ENCODE measurements around the gene SPEN. TPM values are rescaled to one million over a fixed set of nuclear protein-coding genes. Genes with fewer than 3 reads are reported as not detected.
"Not testable (repeated sequence)": the region's sequence is repeated elsewhere in the genome, so short reads cannot be mapped to it uniquely, and the experiment has no call there.

Gene SPEN
- total RNA-seq, 6 experiments from 2014 or later, result 13.5 to 33.7 (median 23.2) TPM

GRCh38 chr1:15826810-15827507 lies 20.5 kb upstream of the SPEN start:
- intact Hi-C loops (cut with DNase I), result no loop called here

GRCh38 chr1:15827567-15827966 lies 19.9 kb upstream of the SPEN start:
- H3K36me3 ChIP-seq; H3K4me3 ChIP-seq; H3K27ac ChIP-seq; H3K9me3 ChIP-seq; DNase-seq; ATAC-seq; H3K27me3 ChIP-seq; intact Hi-C loops (cut with DNase I): not testable (repeated sequence)
- WGBS (ENCODE audit: insufficient coverage, low coverage, low lambda C conversion rate, missing lambda C conversion rate), result no CpG with 5 or more reads among the region's 15 CpGs
- peaks cover 0 to 24% (median 0%) of the 10 kb centered on the region in 4 donors for H3K4me1 ChIP-seq

More at GRCh38 chr1:15826810-15827507, 20.5 kb upstream of the SPEN start:
- Histone ChIP-seq H3K27ac (no peak overlapping the region), H3K9me3 (no peaks in the 10 kb centered on the region), H3K27me3 (no peaks in the 10 kb centered on the region), H3K4me1 (peaks cover 0 to 18% (median 0%) of the 10 kb centered on the region in 4 donors), H3K4me3 (no peak overlapping the region), H3K36me3 (no peaks in the 10 kb centered on the region)
- no peak for TF ChIP-seq CTCF (IDR thresholded peaks at IDR 0.05)
- no peak for TF ChIP-seq POLR2A (IDR thresholded peaks at IDR 0.05)
- no peak for ATAC-seq
- whole genome bisulfite sequencing (ENCODE audit: insufficient coverage, low coverage, low lambda C conversion rate, missing lambda C conversion rate), result 74% methylated on average over 2 of the region's 6 CpGs
- DNase-seq, result no peak

GRCh38 chr1:15828931-15829330 lies 18.6 kb upstream of the SPEN start:
- H3K4me3 ChIP-seq; H3K36me3 ChIP-seq; intact Hi-C loops (cut with DNase I); H3K9me3 ChIP-seq; H3K27me3 ChIP-seq: not testable (repeated sequence)
- DNase-seq (peak; percentile 44 to 64 (median 63)), ATAC-seq (peak in 2 of 4 donors; percentile 9 to 11)
- 73% methylated on average over 5 of the region's 14 CpGs for WGBS (ENCODE audit: insufficient coverage, low coverage, low lambda C conversion rate, missing lambda C conversion rate)
- peak overlapping the region in 1 of 3 donors; percentile 35 for H3K27ac ChIP-seq
- H3K4me1 ChIP-seq, result peaks cover 0 to 32% (median 0%) of the 10 kb centered on the region in 4 donors

- H3K36me3 ChIP-seq, result no peaks in the 10 kb centered on the region
- intact Hi-C loops (cut with DNase I), result no loop called here
- 81% methylated on average over 1 of the region's 1 CpG for WGBS (ENCODE audit: insufficient coverage, low coverage, low lambda C conversion rate, missing lambda C conversion rate)
- DNase-seq (no peak), ATAC-seq (no peak)
- TF ChIP-seq POLR2A (IDR thresholded peaks at IDR 0.05), result no peak
- TF ChIP-seq CTCF (IDR thresholded peaks at IDR 0.05), result no peak
- no peak overlapping the region for H3K4me3 ChIP-seq
- peak overlapping the region in 1 of 3 donors; percentile 100 for H3K27ac ChIP-seq
- H3K9me3 ChIP-seq, result no peaks in the 10 kb centered on the region
- H3K27me3 ChIP-seq, result no peaks in the 10 kb centered on the region
- peaks cover 0 to 32% (median 0%) of the 10 kb centered on the region in 4 donors for H3K4me1 ChIP-seq
These were observed 17.2 kb upstream of the SPEN start for GRCh38 chr1:15830258-15830657.

GRCh38 chr1:15833069-15833679 lies 14.3 kb upstream of the SPEN start:
- H3K4me3 ChIP-seq, result peak overlapping the region; percentile 58 to 68 (median 63)
- 27% methylated on average over 24 of the region's 24 CpGs for WGBS (ENCODE audit: insufficient coverage, low coverage, low lambda C conversion rate, missing lambda C conversion rate)
- ATAC-seq, result peak in 1 of 4 donors; percentile 0
- TF ChIP-seq POLR2A (IDR thresholded peaks at IDR 0.05) (peak; percentile 32), CTCF (IDR thresholded peaks at IDR 0.05) (no peak)
- no peaks in the 10 kb centered on the region for H3K27me3 ChIP-seq
- peaks cover 0 to 35% (median 0%) of the 10 kb centered on the region in 4 donors for H3K4me1 ChIP-seq
- no peaks in the 10 kb centered on the region for H3K36me3 ChIP-seq
- DNase-seq, result peak; percentile 51 to 63 (median 62)
- no peaks in the 10 kb centered on the region for H3K9me3 ChIP-seq
- H3K27ac ChIP-seq, result peak overlapping the region; percentile 100
- intact Hi-C loops (cut with DNase I), result no loop called here
